ENCODE measurements around the gene RNF227.

GRCh38 chr17:7951143-7951792 is 35.2 kb upstream of the RNF227 start:
- no peak for TF ChIP-seq ZNF114 (CRISPR knock-in tag; IDR thresholded peaks at IDR 0.05)
- no peak for TF ChIP-seq EZH2phosphoT487 (IDR thresholded peaks at IDR 0.05; ENCODE audit: unreplicated experiment)
- TF ChIP-seq CTCF (conservative IDR thresholded peaks at IDR 0.05; ENCODE audit: low read depth in 2 of 2): no peak

Data from GM23338 (cell line).